Hepatocyte (in vitro differentiated cells): Measurements from ENCODE around the gene NBAS. TPM values are rescaled to one million over a fixed set of nuclear protein-coding genes. Genes with fewer than 3 reads are reported as not detected.

ENCODE experiments used
- DNase-seq: peaks from one replicate; pipeline ENCODE4 v3.0.0-alpha.2; 2016; ENCODE audit warnings: low spot score
- H2AFZ ChIP-seq: fragments of 200-600 bp; sonication (generic); 2 replicates; pipeline ENCODE4 v1.6.0; 2016; ENCODE audit warnings: antibody characterized with exemption, mild to moderate bottlenecking
- H3K27ac ChIP-seq: fragments of 200-600 bp; sonication (generic); 2 replicates; pipeline ENCODE4 v1.5.1; 2016; ENCODE audit warnings: mild to moderate bottlenecking
- H3K27me3 ChIP-seq: fragments of 200-600 bp; sonication (generic); 2 replicates; pipeline ENCODE4 v1.6.1; 2016
- H3K36me3 ChIP-seq: fragments of 200-600 bp; sonication (generic); replicated peaks from 2 replicates; pipeline ENCODE4 v1.5.1; 2016; ENCODE audit warnings: low read depth; ENCODE audit not compliant: insufficient read depth
- H3K4me1 ChIP-seq: fragments of 200-600 bp; sonication (generic); 2 replicates; pipeline ENCODE4 v1.5.1; 2016; ENCODE audit warnings: mild to moderate bottlenecking, moderate library complexity; ENCODE audit not compliant: insufficient read depth
- H3K4me2 ChIP-seq: fragments of 200-600 bp; sonication (generic); 2 replicates; pipeline ENCODE4 v1.6.0; 2016
- H3K4me3 ChIP-seq: fragments of 200-600 bp; sonication (generic); 2 replicates; pipeline ENCODE4 v1.5.1; 2016; ENCODE audit warnings: mild to moderate bottlenecking
- H3K79me2 ChIP-seq: fragments of 200-600 bp; sonication (generic); 2 replicates; pipeline ENCODE4 v1.6.0; 2017; ENCODE audit warnings: mild to moderate bottlenecking
- H3K9me2 ChIP-seq: fragments of 200-600 bp; sonication (generic); replicated peaks from 2 replicates; pipeline ENCODE4 v1.6.0; 2017; ENCODE audit warnings: mild to moderate bottlenecking; ENCODE audit not compliant: insufficient read depth
- H3K9me3 ChIP-seq: fragments of 200-600 bp; sonication (generic); 2 replicates; pipeline ENCODE4 v1.5.1; 2016; ENCODE audit warnings: low read depth, mild to moderate bottlenecking
- H4K20me1 ChIP-seq: fragments of 200-600 bp; sonication (generic); 2 replicates; pipeline ENCODE4 v1.6.0; 2016; ENCODE audit warnings: mild to moderate bottlenecking; ENCODE audit not compliant: insufficient read depth, poor library complexity, severe bottlenecking
- EZH2 ChIP-seq: fragments of 200-600 bp; sonication (generic); IDR thresholded peaks from 2 replicates; pipeline ENCODE4 v1.6.1; 2016; ENCODE audit warnings: antibody characterized with exemption, mild to moderate bottlenecking, borderline replicate concordance
- EZH2phosphoT487 ChIP-seq: fragments of 200-600 bp; sonication (generic); IDR thresholded peaks from one replicate; pipeline ENCODE4 v1.6.1; 2018; ENCODE audit warnings: antibody characterized with exemption, mild to moderate bottlenecking, low read depth, moderate library complexity; ENCODE audit not compliant: unreplicated experiment, severe bottlenecking
- WGBS: methylation state at CpG from one replicate; pipeline ENCODE4 v1.1.6; 2016; ENCODE audit warnings: low lambda C conversion rate; ENCODE audit errors: missing lambda C conversion rate; 5-methylcytosine and 5-hydroxymethylcytosine counted together
- polyA plus RNA-seq: library from polyadenylated mRNA; unstranded; fragments of >200 nt; fragmentation: Nextera tagmentation; extraction: Ambion mirVana; gene quantifications from 2 replicates; pipeline ENCODE4 v1.2.1, GENCODE V29; 2016
- total RNA-seq: library from RNA; depleted of rRNA; stranded (reverse); fragments of >200 nt; gene quantifications from 2 replicates; pipeline ENCODE4 v1.2.3, GENCODE V29; 2014
- TF ChIP-seq, protein P1 (sequence below): fragments of 200-600 bp; sonication (generic); IDR thresholded peaks from 2 replicates; pipeline ENCODE4 v1.5.1; 2016; ENCODE audit warnings: antibody characterized with exemption, mild to moderate bottlenecking; ENCODE audit not compliant: poor library complexity

The NBAS gene
- total and polyA plus RNA-seq, 2 experiments from 2014 or later: 20.8 to 47.2 TPM

DNA sequence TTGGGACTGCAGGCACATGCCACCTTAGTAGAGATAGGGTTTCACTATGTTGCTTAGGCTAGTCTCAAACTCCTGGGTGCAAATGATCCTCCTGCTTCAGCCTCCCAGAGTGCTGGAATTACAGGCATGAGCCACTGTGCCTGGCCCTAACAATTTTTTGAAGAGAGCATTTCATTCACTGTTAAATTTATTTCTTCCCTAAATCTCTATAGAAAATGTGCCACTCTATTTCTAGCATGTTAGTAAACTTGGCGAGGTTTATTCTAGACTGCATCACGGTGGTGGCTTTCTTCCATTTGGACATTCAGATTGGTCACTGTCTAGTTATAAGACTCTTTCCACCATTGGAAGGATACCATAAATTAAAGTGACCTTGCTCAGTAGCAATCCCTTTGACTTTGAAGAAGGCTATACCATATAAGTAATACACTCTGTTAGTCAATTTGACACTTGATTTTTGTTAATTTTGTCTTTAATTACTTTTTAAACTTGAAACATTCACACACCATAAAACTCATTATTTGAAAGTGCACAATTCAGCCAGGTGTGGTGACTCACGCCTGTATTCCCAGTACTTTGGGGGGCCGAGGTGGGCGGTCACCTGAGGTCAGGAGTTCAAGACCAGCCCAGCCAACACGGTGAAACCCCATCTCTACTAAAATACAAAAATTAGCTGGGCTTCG is 46.7 kb upstream of the NBAS start:
- over 99% methylated on average over 7 of the region's 7 CpGs for WGBS
- no peaks in the 10 kb centered on the region for H3K9me2 ChIP-seq
- no peak overlapping the region for H3K4me3 ChIP-seq
- no peak overlapping the region for H3K27ac ChIP-seq
- H4K20me1 ChIP-seq: no peaks in the 10 kb centered on the region
- H3K79me2 ChIP-seq: no peaks in the 10 kb centered on the region
- no peak overlapping the region for H2AFZ ChIP-seq
- H3K4me1 ChIP-seq: no peaks in the 10 kb centered on the region
- TF ChIP-seq, protein P1, sequence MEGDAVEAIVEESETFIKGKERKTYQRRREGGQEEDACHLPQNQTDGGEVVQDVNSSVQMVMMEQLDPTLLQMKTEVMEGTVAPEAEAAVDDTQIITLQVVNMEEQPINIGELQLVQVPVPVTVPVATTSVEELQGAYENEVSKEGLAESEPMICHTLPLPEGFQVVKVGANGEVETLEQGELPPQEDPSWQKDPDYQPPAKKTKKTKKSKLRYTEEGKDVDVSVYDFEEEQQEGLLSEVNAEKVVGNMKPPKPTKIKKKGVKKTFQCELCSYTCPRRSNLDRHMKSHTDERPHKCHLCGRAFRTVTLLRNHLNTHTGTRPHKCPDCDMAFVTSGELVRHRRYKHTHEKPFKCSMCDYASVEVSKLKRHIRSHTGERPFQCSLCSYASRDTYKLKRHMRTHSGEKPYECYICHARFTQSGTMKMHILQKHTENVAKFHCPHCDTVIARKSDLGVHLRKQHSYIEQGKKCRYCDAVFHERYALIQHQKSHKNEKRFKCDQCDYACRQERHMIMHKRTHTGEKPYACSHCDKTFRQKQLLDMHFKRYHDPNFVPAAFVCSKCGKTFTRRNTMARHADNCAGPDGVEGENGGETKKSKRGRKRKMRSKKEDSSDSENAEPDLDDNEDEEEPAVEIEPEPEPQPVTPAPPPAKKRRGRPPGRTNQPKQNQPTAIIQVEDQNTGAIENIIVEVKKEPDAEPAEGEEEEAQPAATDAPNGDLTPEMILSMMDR: no peak
- H3K9me3 ChIP-seq: no peaks in the 10 kb centered on the region
- no peak for DNase-seq
- no peak overlapping the region for H3K4me2 ChIP-seq
- peaks cover 5% of the 10 kb centered on the region for H3K36me3 ChIP-seq
- no peaks in the 10 kb centered on the region for H3K27me3 ChIP-seq

GRCh38 chr2:15606481-15607441 is 45.6 kb upstream of the NBAS start:
- Histone ChIP-seq H3K27me3 (no peaks in the 10 kb centered on the region), H3K36me3 (peaks cover 5% of the 10 kb centered on the region)
- no peak for DNase-seq

GRCh38 chr2:15605721-15606120 is 44.6 kb upstream of the NBAS start:
- Histone ChIP-seq H4K20me1 (no peaks in the 10 kb centered on the region), H3K9me3 (no peaks in the 10 kb centered on the region), H3K36me3 (peaks cover 5% of the 10 kb centered on the region), H3K4me1 (no peaks in the 10 kb centered on the region), H3K79me2 (no peaks in the 10 kb centered on the region), H2AFZ (no peak overlapping the region), H3K27me3 (no peaks in the 10 kb centered on the region), H3K4me3 (no peak overlapping the region), H3K4me2 (no peak overlapping the region), H3K27ac (no peak overlapping the region), H3K9me2 (no peaks in the 10 kb centered on the region)
- 96% methylated on average over 1 of the region's 1 CpG for WGBS
- TF ChIP-seq EZH2phosphoT487: no peak
- no peak for TF ChIP-seq EZH2
- TF ChIP-seq, protein P1: no peak
- DNase-seq: no peak

More at GRCh38 chr2:15606481-15607441, 45.6 kb upstream of the NBAS start:
- Histone ChIP-seq H3K4me1 (no peaks in the 10 kb centered on the region), H3K27ac (no peak overlapping the region), H4K20me1 (no peaks in the 10 kb centered on the region), H3K4me2 (no peak overlapping the region), H3K4me3 (no peak overlapping the region), H3K9me3 (no peaks in the 10 kb centered on the region), H3K79me2 (no peaks in the 10 kb centered on the region), H2AFZ (no peak overlapping the region), H3K9me2 (no peaks in the 10 kb centered on the region)
- TF ChIP-seq EZH2 (no peak), EZH2phosphoT487 (no peak)
- TF ChIP-seq, protein P1: no peak
- 95% methylated on average over 8 of the region's 8 CpGs for WGBS
